K562 (cell line): ENCODE measurements around the gene HPD. TPM values are rescaled to one million over a fixed set of nuclear protein-coding genes. Genes with fewer than 3 reads are reported as not detected.
A peak's percentile ranks its signal among the peaks of the same experiment; 100 is the strongest.

Source experiments
- BCL6 ChIP-seq: fragments of 250-450 bp; sonication (Bioruptor Pico); IDR thresholded peaks from 2 replicates; pipeline ENCODE4 v1.4.0; 2020
- CC2D1A ChIP-seq: fragments of 450-650 bp; IDR thresholded peaks from 2 replicates; pipeline ENCODE4 v1.6.1; 2017; ENCODE audit warnings: mild to moderate bottlenecking
- CCNT2 ChIP-seq: IDR thresholded peaks from 2 replicates; pipeline ENCODE4 v1.6.1; 2011; ENCODE audit warnings: borderline replicate concordance, low read depth, mild to moderate bottlenecking, moderate library complexity, mixed read lengths, low read length; ENCODE audit not compliant: insufficient read length; ENCODE audit errors: extremely low read depth
- CSDE1 ChIP-seq, 2 experiments: fragments of 450-650 bp; IDR thresholded peaks; 2 replicates each; pipeline ENCODE4 v1.6.1; 2016; ENCODE audit warnings: mild to moderate bottlenecking in 1 of 2
- CTBP1 ChIP-seq: fragments of 450-650 bp; IDR thresholded peaks from 2 replicates; pipeline ENCODE4 v1.6.1; 2016; ENCODE audit warnings: borderline replicate concordance
- DIDO1 ChIP-seq: fragments of 450-650 bp; IDR thresholded peaks from 2 replicates; pipeline ENCODE4 v1.6.1; 2016; ENCODE audit warnings: low read depth, missing biosample characterization, missing genetic modification characterization
- E2F3 ChIP-seq: fragments of 250-450 bp; sonication (Bioruptor Pico); IDR thresholded peaks from 2 replicates; pipeline ENCODE4 v1.4.0; 2020; ENCODE audit warnings: mild to moderate bottlenecking
- FOXM1 ChIP-seq, 2 experiments: fragments of 450-650 bp in 1 of 2; sonication (generic) in 1 of 2; formaldehyde crosslinking in 1 of 2; IDR thresholded peaks; 2 replicates each; pipeline versions ENCODE4 v1.6.1 to v1.9.0; 2017 to 2022; ENCODE audit warnings: low read depth in 2 of 2, mild to moderate bottlenecking in 2 of 2, missing genetic modification reagents in 1 of 2, moderate library complexity in 1 of 2
- GATA2 ChIP-seq: sonication (generic); formaldehyde crosslinking; IDR thresholded peaks from 2 replicates; pipeline ENCODE4 v1.4.0; 2020; ENCODE audit warnings: mild to moderate bottlenecking, missing genetic modification reagents
- GTF3C2 ChIP-seq: IDR thresholded peaks from 3 replicates; pipeline ENCODE4 v1.6.1; 2011; ENCODE audit warnings: borderline replicate concordance, mild to moderate bottlenecking, moderate library complexity; ENCODE audit not compliant: insufficient read length; ENCODE audit errors: extremely low read depth
- HDAC2 ChIP-seq: fragments of 450-650 bp; IDR thresholded peaks from 2 replicates; pipeline ENCODE4 v1.6.1; 2016; ENCODE audit warnings: mild to moderate bottlenecking
- NFIX ChIP-seq: fragments of 250-450 bp; sonication (Bioruptor Pico); IDR thresholded peaks from 2 replicates; pipeline ENCODE4 v1.4.0; 2020; ENCODE audit warnings: low read depth, mild to moderate bottlenecking, moderate library complexity
- RBBP5 ChIP-seq: fragments of 200-600 bp; sonication (generic); IDR thresholded peaks from 2 replicates; pipeline ENCODE4 v1.6.1; 2012; ENCODE audit warnings: borderline replicate concordance, mild to moderate bottlenecking, low read length, control low read depth, inconsistent platforms; ENCODE audit not compliant: insufficient read depth, poor library complexity, severe bottlenecking
- TBL1XR1 ChIP-seq, 2 experiments: IDR thresholded peaks; 2 replicates each; pipeline ENCODE4 v1.6.1; 2012; ENCODE audit warnings: improper control_type of control experiment in 2 of 2, low read length in 2 of 2, mild to moderate bottlenecking in 1 of 2
- TFAM ChIP-seq: fragments of 250-450 bp; sonication (Bioruptor Pico); conservative IDR thresholded peaks from 2 replicates; pipeline ENCODE4 v1.5.0; 2021; ENCODE audit warnings: mild to moderate bottlenecking, moderate library complexity
- ZNF12 ChIP-seq: sonication (generic); formaldehyde crosslinking; IDR thresholded peaks from 2 replicates; pipeline ENCODE4 v1.4.0; 2020; ENCODE audit warnings: mild to moderate bottlenecking, missing genetic modification reagents
- ZNF197 ChIP-seq: fragments of 200-800 bp; sonication (Bioruptor generic); IDR thresholded peaks from 2 replicates; pipeline ENCODE4 v1.6.1; 2016; ENCODE audit warnings: low read depth, missing genetic modification characterization, missing compliant biosample characterization
- ZNF282 ChIP-seq: sonication (generic); formaldehyde crosslinking; IDR thresholded peaks from 2 replicates; pipeline ENCODE4 v1.8.1; 2023; ENCODE audit warnings: missing genetic modification reagents
- ZNF347 ChIP-seq: fragments of 450-650 bp; formaldehyde crosslinking; IDR thresholded peaks from 2 replicates; pipeline ENCODE4 v1.4.0; 2020; ENCODE audit warnings: low read depth, mild to moderate bottlenecking, moderate library complexity
- ZNF699 ChIP-seq: fragments of 250-450 bp; sonication (Bioruptor Pico); IDR thresholded peaks from 2 replicates; pipeline ENCODE4 v1.8.0; 2021; ENCODE audit warnings: mild to moderate bottlenecking, moderate library complexity; ENCODE audit not compliant: insufficient replicate concordance
- ZNF76 ChIP-seq: fragments of 250-450 bp; sonication (Bioruptor Pico); IDR thresholded peaks from 2 replicates; pipeline ENCODE4 v1.4.0; 2020; ENCODE audit warnings: mild to moderate bottlenecking, moderate library complexity, borderline replicate concordance
- ZSCAN29 ChIP-seq: fragments of 450-650 bp; IDR thresholded peaks from 2 replicates; pipeline ENCODE4 v1.6.1; 2017
- polyA plus RNA-seq, 8 experiments: library from polyadenylated mRNA; depleted of rRNA in 4 of 8; stranded (reverse) in 5 of 8; unstranded in 3 of 8; fragments of >200 nt; fragmentation: Nextera tagmentation in 2 of 8; fragmentation: Illumina TruSeq in 1 of 8; extraction: Ambion mirVana in 2 of 8; extraction: Trizol in 1 of 8; gene quantifications; 2 replicates each; pipeline versions ENCODE4 v1.2.1 to v1.2.3, GENCODE V29; 2011 to 2014; ENCODE audit warnings: inconsistent platforms in 1 of 8, missing spikeins in 1 of 8
- total RNA-seq, 7 experiments: library from RNA; depleted of rRNA in 6 of 7; stranded (reverse); fragments of >200 nt in 6 of 7; fragmentation: Illumina TruSeq in 2 of 7; extraction: Trizol in 2 of 7; gene quantifications; 2 replicates each; pipeline versions ENCODE4 v1.2.1 to v1.2.3, GENCODE V29; 2011 to 2021; ENCODE audit warnings: low replicate concordance in 1 of 7

Gene HPD
- total and polyA plus RNA-seq, 9 of the 15 experiments (the other 6 are each of a cell fraction or from before 2014, with no cell fraction given): 0.06 to 0.29 (median 0.07) TPM; not detected in 4

DNA sequence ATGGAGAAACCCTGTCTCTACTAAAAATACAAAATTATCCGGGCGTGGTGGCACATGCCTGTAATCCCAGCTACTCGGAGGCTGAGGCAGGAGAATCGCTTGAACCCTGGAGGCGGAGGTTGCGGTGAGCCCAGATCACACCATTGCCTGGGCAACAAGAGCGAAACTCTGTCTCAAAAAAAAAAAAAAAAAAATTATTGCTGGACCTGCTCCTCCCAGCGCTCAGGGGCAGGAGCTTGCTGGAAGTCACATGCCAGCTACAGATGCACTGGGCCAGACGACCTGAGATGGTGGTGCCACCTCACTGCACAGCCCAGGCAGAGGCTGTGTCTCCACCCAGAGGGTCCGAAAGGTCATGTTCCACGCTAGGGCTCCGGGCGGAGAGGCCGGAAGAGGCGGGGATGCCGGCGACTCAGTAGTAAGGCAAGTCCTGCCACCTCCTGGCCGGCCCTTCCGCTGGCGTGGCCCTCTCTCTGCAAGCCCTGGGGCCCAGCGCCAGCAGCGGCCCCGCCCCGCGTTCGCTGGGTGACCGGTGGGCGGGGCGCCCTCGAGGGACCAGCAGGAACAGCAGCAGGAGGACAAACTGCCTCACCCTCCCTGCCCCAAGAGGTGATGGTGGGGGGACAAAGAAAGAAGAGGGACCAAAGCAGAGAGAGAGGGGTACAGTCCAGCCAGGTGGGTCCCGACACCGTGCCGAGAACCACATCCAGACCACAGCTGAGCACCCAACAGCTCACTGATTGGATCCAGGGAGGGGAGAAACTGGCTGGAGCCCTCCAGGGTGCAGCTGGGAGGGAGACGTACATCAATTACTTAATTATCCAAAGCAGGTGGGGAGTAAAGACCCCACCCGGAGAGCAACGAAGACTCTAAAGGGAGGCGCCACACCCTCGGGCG is 61.6 kb downstream of the HPD start (continued):
- TF ChIP-seq GATA2 (CRISPR knock-in tag): no peak
- no peak for TF ChIP-seq BCL6 (CRISPR knock-in tag)
- TF ChIP-seq E2F3 (CRISPR knock-in tag): no peak
- no peak for TF ChIP-seq TFAM
- no peak for TF ChIP-seq CC2D1A
- TF ChIP-seq ZNF347 (CRISPR knock-in tag): no peak
- TF ChIP-seq ZNF197 (CRISPR knock-in tag): no peak
- TF ChIP-seq CSDE1 (IDR thresholded peaks at IDR 0.05): no peak
- TF ChIP-seq ZSCAN29: no peak
- no peak for TF ChIP-seq NFIX (CRISPR knock-in tag)
- TF ChIP-seq ZNF76 (CRISPR knock-in tag): no peak
- no peak for TF ChIP-seq ZNF282
- TF ChIP-seq GTF3C2: no peak
- no peak for TF ChIP-seq RBBP5
- 0 out of 4 replicates have a peak, but pooled peaks of 1 of the 2 experiments have one; percentile 52 for TF ChIP-seq TBL1XR1 (IDR thresholded peaks at IDR 0.05; ENCODE audit: low read length in 2 of 2)
- no peak for TF ChIP-seq ZNF699 (CRISPR knock-in tag)
- TF ChIP-seq DIDO1 (tag): no peak
- peak; percentile 75; the same call in 1 of the 2 replicates for TF ChIP-seq HDAC2
- TF ChIP-seq FOXM1 (IDR thresholded peaks at IDR 0.05; ENCODE audit: low read depth): no peak
- TF ChIP-seq FOXM1 (CRISPR knock-in tag; IDR thresholded peaks at IDR 0.05; ENCODE audit: low read depth): no peak
- peak; percentile 95 for TF ChIP-seq CCNT2
- TF ChIP-seq CTBP1: peak; percentile 90
- no peak for TF ChIP-seq ZNF12 (CRISPR knock-in tag)
